ENCODE data around the gene SLC7A9. TPM values are rescaled to one million over a fixed set of nuclear protein-coding genes. Genes with fewer than 3 reads are reported as not detected.
"Not testable (repeated sequence)": the region's sequence is repeated elsewhere in the genome, so short reads cannot be mapped to it uniquely, and the experiment has no call there.

SLC7A9 gene
- total and polyA plus RNA-seq, 2 experiments from 2014 or later = 0.19 TPM; not detected in 1

DNA sequence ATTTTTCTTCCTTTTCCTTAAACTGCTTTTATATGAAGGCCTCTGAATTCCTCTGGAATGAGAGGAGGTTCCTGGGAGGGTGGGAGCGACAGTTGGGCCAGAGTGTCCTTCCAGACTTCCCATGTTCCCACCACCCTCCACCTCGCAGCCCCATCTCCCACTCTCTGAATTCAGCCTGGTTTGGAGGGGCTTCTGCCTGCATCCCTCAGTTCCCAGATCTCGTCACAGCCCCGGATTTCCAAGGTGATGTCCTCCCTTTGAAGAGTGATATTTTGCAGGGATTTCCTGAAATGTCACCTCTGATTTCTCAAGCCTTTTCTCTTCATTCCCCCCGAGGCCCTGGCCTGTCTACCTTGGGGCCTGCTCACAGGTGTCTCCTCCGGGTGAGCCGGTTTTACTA, 16.7 kb upstream of the SLC7A9 start:
- H3K27me3 ChIP-seq (ENCODE audit: insufficient read depth) = no peaks in the 10 kb centered on the region
- no peaks in the 10 kb centered on the region for H3K79me2 ChIP-seq (replicated peaks; ENCODE audit: insufficient read depth)
- no peak overlapping the region for H3K4me2 ChIP-seq
- TF ChIP-seq NANOG (IDR thresholded peaks at IDR 0.05; ENCODE audit: borderline replicate concordance) = no peak
- no peak for TF ChIP-seq JUNB (IDR thresholded peaks at IDR 0.05; ENCODE audit: unreplicated experiment)
- TF ChIP-seq, protein P1, sequence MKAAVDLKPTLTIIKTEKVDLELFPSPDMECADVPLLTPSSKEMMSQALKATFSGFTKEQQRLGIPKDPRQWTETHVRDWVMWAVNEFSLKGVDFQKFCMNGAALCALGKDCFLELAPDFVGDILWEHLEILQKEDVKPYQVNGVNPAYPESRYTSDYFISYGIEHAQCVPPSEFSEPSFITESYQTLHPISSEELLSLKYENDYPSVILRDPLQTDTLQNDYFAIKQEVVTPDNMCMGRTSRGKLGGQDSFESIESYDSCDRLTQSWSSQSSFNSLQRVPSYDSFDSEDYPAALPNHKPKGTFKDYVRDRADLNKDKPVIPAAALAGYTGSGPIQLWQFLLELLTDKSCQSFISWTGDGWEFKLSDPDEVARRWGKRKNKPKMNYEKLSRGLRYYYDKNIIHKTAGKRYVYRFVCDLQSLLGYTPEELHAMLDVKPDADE (IDR thresholded peaks at IDR 0.05) = no peak
- TF ChIP-seq ZNF331 (CRISPR knock-in tag; IDR thresholded peaks at IDR 0.05; ENCODE audit: low read depth) = no peak
- no peak for TF ChIP-seq POLR2AphosphoS5 (IDR thresholded peaks at IDR 0.05; ENCODE audit: low read depth)
- TF ChIP-seq, protein P2, sequence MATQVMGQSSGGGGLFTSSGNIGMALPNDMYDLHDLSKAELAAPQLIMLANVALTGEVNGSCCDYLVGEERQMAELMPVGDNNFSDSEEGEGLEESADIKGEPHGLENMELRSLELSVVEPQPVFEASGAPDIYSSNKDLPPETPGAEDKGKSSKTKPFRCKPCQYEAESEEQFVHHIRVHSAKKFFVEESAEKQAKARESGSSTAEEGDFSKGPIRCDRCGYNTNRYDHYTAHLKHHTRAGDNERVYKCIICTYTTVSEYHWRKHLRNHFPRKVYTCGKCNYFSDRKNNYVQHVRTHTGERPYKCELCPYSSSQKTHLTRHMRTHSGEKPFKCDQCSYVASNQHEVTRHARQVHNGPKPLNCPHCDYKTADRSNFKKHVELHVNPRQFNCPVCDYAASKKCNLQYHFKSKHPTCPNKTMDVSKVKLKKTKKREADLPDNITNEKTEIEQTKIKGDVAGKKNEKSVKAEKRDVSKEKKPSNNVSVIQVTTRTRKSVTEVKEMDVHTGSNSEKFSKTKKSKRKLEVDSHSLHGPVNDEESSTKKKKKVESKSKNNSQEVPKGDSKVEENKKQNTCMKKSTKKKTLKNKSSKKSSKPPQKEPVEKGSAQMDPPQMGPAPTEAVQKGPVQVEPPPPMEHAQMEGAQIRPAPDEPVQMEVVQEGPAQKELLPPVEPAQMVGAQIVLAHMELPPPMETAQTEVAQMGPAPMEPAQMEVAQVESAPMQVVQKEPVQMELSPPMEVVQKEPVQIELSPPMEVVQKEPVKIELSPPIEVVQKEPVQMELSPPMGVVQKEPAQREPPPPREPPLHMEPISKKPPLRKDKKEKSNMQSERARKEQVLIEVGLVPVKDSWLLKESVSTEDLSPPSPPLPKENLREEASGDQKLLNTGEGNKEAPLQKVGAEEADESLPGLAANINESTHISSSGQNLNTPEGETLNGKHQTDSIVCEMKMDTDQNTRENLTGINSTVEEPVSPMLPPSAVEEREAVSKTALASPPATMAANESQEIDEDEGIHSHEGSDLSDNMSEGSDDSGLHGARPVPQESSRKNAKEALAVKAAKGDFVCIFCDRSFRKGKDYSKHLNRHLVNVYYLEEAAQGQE (IDR thresholded peaks at IDR 0.05; ENCODE audit: unreplicated experiment) = no peak
- TF ChIP-seq STAT1 (IDR thresholded peaks at IDR 0.05; ENCODE audit: unreplicated experiment) = no peak
- TF ChIP-seq CREB1 (CRISPR knock-in tag; IDR thresholded peaks at IDR 0.05; ENCODE audit: low read depth) = no peak
- no peaks in the 10 kb centered on the region for H3K4me1 ChIP-seq (ENCODE audit: insufficient read depth)
- DNase-seq (ENCODE audit: low spot score) (no peak), ATAC-seq (no peak)
- H4K20me1 ChIP-seq (replicated peaks; ENCODE audit: insufficient read depth) = no peaks in the 10 kb centered on the region
- Mint-ChIP-seq H3K27ac (no peak overlapping the region), H3K36me3 (ENCODE audit: low read depth) (peaks cover 2% of the 10 kb centered on the region; the same call in 2 of the 3 replicates), H3K9me3 (peaks cover 2% of the 10 kb centered on the region; the same call in 1 of the 3 replicates), H3K4me1 (no peaks in the 10 kb centered on the region), H3K27me3 (ENCODE audit: insufficient read depth, low read depth, poor library complexity) (peaks cover 1% of the 10 kb centered on the region), H3K4me3 (no peak overlapping the region)
- H3K4me3 ChIP-seq = no peak overlapping the region
- no peaks in the 10 kb centered on the region for H3F3A ChIP-seq (replicated peaks; ENCODE audit: low read depth)
- H3K36me3 ChIP-seq (ENCODE audit: insufficient read depth) = no peaks in the 10 kb centered on the region
- no peaks in the 10 kb centered on the region for H3K9me2 ChIP-seq (ENCODE audit: insufficient read depth)
- 0 out of 2 replicates have a peak overlapping the region, but pooled peaks have one; percentile 55 for H3K27ac ChIP-seq (ENCODE audit: low read depth)
- H2AFZ ChIP-seq = no peak overlapping the region

DNA sequence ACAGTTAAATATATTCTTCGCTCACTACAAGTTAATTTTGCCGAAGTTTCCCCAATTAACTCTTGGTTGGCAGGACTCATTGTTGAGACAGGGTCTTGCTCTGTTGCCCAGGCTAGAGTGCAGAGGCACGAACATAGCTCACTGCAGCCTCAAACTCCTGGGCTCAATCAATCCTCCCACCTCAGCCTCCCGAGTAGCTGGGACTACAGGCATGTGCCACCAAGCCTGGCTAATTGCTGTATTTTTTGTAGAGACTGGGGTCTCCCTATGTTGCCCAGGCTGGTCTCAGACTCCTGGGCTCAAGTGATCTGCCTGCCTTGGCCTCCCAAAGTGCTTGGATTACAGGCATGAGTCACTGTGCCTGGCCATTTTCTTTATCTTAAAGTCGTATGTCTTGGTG, 15.7 kb upstream of the SLC7A9 start:
- H2AFZ ChIP-seq; H3K9me3 Mint-ChIP-seq; H3K9me2 ChIP-seq (ENCODE audit: insufficient read depth); ATAC-seq; H3K27ac Mint-ChIP-seq; H3K27me3 Mint-ChIP-seq (ENCODE audit: insufficient read depth, low read depth, poor library complexity); H3K4me1 ChIP-seq (ENCODE audit: insufficient read depth); H3K4me1 Mint-ChIP-seq; H3K79me2 ChIP-seq (replicated peaks; ENCODE audit: insufficient read depth); H3K27me3 ChIP-seq (ENCODE audit: insufficient read depth); H3K4me3 Mint-ChIP-seq; H3K4me3 ChIP-seq; H3K36me3 ChIP-seq (ENCODE audit: insufficient read depth); H3K4me2 ChIP-seq; H3K36me3 Mint-ChIP-seq (ENCODE audit: low read depth); H3K27ac ChIP-seq (ENCODE audit: low read depth); H4K20me1 ChIP-seq (replicated peaks; ENCODE audit: insufficient read depth); DNase-seq (ENCODE audit: low spot score); H3F3A ChIP-seq (replicated peaks; ENCODE audit: low read depth): not testable (repeated sequence)

All from GM23338 (cell line).